Adrenal gland (tissue), 12 donors: ENCODE measurements around the gene WDR89. TPM values are rescaled to one million over a fixed set of nuclear protein-coding genes. Genes with fewer than 3 reads are reported as not detected.

Experiments
- DNase-seq, 7 donors: peaks; one replicate each; pipeline ENCODE4 v3.0.0-alpha.2; 2019 to 2020
- H3K27ac ChIP-seq, 5 donors: fragments of 200-600 bp; sonication (generic) in 4 of 5; 1 replicate in 3 of 5; 2 replicates in 2 of 5; pipeline versions ENCODE4 v1.5.1 to v1.8.0; 2016 to 2020; ENCODE audit warnings: mild to moderate bottlenecking in 1 of 5
- H3K27me3 ChIP-seq: fragments of 200-600 bp; 2 replicates; pipeline ENCODE4 v1.8.0; 2021
- H3K36me3 ChIP-seq, 2 donors: fragments of 200-600 bp; replicated peaks in 1 of 2; 1 replicate in 1 of 2; 2 replicates in 1 of 2; pipeline versions ENCODE4 v1.5.1 to v1.8.0; 2018 to 2022
- H3K4me1 ChIP-seq, 2 donors: fragments of 200-600 bp; replicated peaks in 1 of 2; 1 replicate in 1 of 2; 2 replicates in 1 of 2; pipeline versions ENCODE4 v1.5.1 to v1.8.0; 2018 to 2021
- H3K4me3 ChIP-seq, 4 donors: fragments of 200-600 bp; sonication (generic) in 3 of 4; one replicate each; pipeline ENCODE4 v1.5.1; 2016 to 2018
- H3K9me3 ChIP-seq, 3 donors: fragments of 200-600 bp; sonication (generic) in 1 of 3; replicated peaks in 1 of 3; 1 replicate in 2 of 3; 2 replicates in 1 of 3; pipeline versions ENCODE4 v1.5.1 to v1.8.0; 2016 to 2021
- POLR2A ChIP-seq, 2 donors: fragments of 450-650 bp; IDR thresholded peaks; one replicate each; pipeline ENCODE4 v1.6.1; 2017; ENCODE audit warnings: antibody characterized with exemption in 2 of 2, mild to moderate bottlenecking in 2 of 2, moderate library complexity in 1 of 2
- WGBS, 4 donors: extraction: QIAGEN DNeasy Blood & Tissue Kit in 2 of 4; methylation state at CpG; one replicate each; pipeline versions ENCODE4 v1.1.5 to v1.1.7; 2013 to 2017; 5-methylcytosine and 5-hydroxymethylcytosine counted together
- intact Hi-C, 2 donors: fragments of 100-400 bp; cut with DNase I; formaldehyde crosslinking; loops; one replicate each; pipeline versions ENCODE4 v1.14.1 to v1.15.0; 2022 to 2023
- polyA plus RNA-seq, 3 donors: library from polyadenylated mRNA; stranded (reverse); fragments of 200-250 nt in 2 of 3; fragments of 350-450 nt in 1 of 3; fragmentation: Illumina TruSeq in 1 of 3; extraction: RNeasy Lipid Tissue Mini Kit (QIAGEN cat#74804) in 1 of 3; gene quantifications; one replicate each; pipeline ENCODE4 v1.2.3, GENCODE V29; 2013 to 2014
- total RNA-seq, 9 donors: library from RNA; depleted of rRNA in 4 of 9; stranded (reverse); fragments of >200 nt in 4 of 9; fragments of 120-200 nt in 1 of 9; fragmentation: NEBNext Ultra II Directional in 1 of 9; extraction: Animal tissue kit (Norgen Biotek cat#: 25700) in 1 of 9; gene quantifications; one replicate each; pipeline versions ENCODE4 v1.1.0 to v1.2.4, GENCODE V29; 2013 to 2023
- TF ChIP-seq, protein P1 (sequence below), 6 experiments: fragments of 450-650 bp in 4 of 6; fragments of 200-600 bp in 2 of 6; sonication (generic) in 1 of 6; IDR thresholded peaks; 1 replicate in 5 of 6; 2 replicates in 1 of 6; pipeline versions ENCODE4 v1.5.1 to v1.8.0; 2016 to 2021; ENCODE audit warnings: antibody characterized with exemption in 6 of 6, mild to moderate bottlenecking in 2 of 6, moderate library complexity in 1 of 6
- donor health status: healthy with polysubstance abuse.
- donor health status: Bipolar disorder and iron deficiency.
- donor health status: DM: yes; HTN: yes; CAD: no.
- donor health status: DM: no; HTN: no; CAD: no.
- donor health status: DM: no; HTN: no; CAD: no.
- donor health status: DM: yes; HTN: yes; CAD: no.

The WDR89 gene
- total and polyA plus RNA-seq, 12 donors: 2.5 to 19.2 (median 10.7) TPM

DNA sequence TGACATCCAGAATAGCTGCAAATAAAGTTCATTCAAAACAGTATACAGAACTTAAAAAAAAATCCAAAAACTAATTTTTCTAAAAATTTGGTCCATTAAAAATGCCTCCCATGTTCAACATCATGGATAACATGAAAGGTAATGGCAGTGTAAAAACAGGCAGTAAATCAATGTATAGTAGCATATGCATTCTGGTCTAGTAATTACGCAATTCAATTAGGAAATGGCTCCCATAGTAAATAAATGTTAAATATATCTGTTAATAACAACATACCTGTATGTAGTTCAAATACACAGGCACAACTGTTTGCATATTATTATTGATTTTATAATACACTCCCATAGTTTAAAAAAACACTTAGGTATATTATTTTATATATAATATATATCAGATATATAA is 43.7 kb upstream of the WDR89 start:
- intact Hi-C loops: no loop called here
- no peak overlapping the region for H3K4me3 ChIP-seq
- TF ChIP-seq POLR2A (IDR thresholded peaks at IDR 0.05): no peak
- TF ChIP-seq, protein P1, sequence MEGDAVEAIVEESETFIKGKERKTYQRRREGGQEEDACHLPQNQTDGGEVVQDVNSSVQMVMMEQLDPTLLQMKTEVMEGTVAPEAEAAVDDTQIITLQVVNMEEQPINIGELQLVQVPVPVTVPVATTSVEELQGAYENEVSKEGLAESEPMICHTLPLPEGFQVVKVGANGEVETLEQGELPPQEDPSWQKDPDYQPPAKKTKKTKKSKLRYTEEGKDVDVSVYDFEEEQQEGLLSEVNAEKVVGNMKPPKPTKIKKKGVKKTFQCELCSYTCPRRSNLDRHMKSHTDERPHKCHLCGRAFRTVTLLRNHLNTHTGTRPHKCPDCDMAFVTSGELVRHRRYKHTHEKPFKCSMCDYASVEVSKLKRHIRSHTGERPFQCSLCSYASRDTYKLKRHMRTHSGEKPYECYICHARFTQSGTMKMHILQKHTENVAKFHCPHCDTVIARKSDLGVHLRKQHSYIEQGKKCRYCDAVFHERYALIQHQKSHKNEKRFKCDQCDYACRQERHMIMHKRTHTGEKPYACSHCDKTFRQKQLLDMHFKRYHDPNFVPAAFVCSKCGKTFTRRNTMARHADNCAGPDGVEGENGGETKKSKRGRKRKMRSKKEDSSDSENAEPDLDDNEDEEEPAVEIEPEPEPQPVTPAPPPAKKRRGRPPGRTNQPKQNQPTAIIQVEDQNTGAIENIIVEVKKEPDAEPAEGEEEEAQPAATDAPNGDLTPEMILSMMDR (IDR thresholded peaks at IDR 0.05): no peak
- WGBS, 4 donors: 92 to 100% (median 95%) methylated on average over 1 of the region's 1 CpG
- no peaks in the 10 kb centered on the region for H3K36me3 ChIP-seq
- DNase-seq: no peak
- no peak overlapping the region for H3K27ac ChIP-seq
- H3K4me1 ChIP-seq: no peaks in the 10 kb centered on the region
- no peaks in the 10 kb centered on the region for H3K9me3 ChIP-seq
- H3K27me3 ChIP-seq: no peaks in the 10 kb centered on the region

DNA sequence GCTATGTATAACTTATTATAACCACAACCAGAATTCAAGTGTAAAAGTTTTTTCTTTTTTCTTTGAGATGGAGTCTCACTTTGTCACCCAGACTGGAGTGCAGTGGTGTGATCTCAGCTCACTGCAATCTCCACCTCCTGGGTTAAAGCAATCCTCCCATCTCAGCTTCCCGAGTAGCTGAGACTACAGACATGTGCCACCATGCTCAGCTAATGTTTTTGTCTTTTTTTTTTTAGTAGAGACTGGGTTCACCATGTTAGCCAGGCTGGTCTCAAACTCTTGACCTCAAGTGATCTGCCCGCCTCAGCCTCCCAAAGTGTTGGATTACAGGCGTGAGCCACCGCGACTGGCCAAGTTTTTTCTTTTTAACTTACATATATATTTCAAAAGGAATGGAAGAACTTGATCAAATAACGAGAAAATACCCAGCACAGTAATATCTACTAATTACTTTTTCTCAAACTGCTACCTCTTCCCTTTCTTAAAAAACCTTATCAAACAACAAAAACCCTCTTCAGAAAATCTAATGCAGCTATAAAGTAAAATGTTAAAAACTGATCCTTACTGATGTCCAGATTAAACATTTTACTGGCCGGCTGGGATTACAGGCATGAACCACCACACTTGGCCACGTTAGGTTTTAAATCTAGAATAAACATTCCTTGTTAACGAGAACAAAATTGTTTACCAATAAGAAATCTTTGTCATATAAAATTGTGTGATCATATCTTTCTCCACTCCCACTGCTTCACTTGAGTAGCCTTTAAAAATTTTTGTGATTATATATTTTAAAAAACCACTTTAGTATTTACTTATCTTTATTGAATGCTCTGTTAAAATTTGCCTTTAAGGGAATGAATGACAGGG is 41.3 kb upstream of the WDR89 start:
- TF ChIP-seq, protein P1 (IDR thresholded peaks at IDR 0.05): no peak
- TF ChIP-seq POLR2A (IDR thresholded peaks at IDR 0.05): no peak
- no peak for DNase-seq
- H3K36me3 ChIP-seq: no peaks in the 10 kb centered on the region
- WGBS, 4 donors: 90 to 95% (median 92%) methylated on average over 9 of the region's 9 CpGs
- H3K4me1 ChIP-seq: no peaks in the 10 kb centered on the region
- H3K27me3 ChIP-seq: no peaks in the 10 kb centered on the region
- intact Hi-C loops: no loop called here
- H3K9me3 ChIP-seq: no peaks in the 10 kb centered on the region
- no peak overlapping the region for H3K27ac ChIP-seq
- no peak overlapping the region for H3K4me3 ChIP-seq

- no peak for DNase-seq
- Histone ChIP-seq H3K4me1 (no peaks in the 10 kb centered on the region), H3K4me3 (no peak overlapping the region), H3K27me3 (no peaks in the 10 kb centered on the region), H3K36me3 (no peaks in the 10 kb centered on the region), H3K27ac (no peak overlapping the region), H3K9me3 (no peaks in the 10 kb centered on the region)
- intact Hi-C loops: no loop called here
- TF ChIP-seq, protein P1 (IDR thresholded peaks at IDR 0.05): no peak
- TF ChIP-seq POLR2A (IDR thresholded peaks at IDR 0.05): no peak
- WGBS, 4 donors: 94 to 100% (median 100%) methylated on average over 1 of the region's 1 CpG
These were observed 36.9 kb upstream of the WDR89 start for GRCh38 chr14:63678536-63678935.

- H3K27ac ChIP-seq: no peak overlapping the region
These were observed 36.3 kb upstream of the WDR89 start for GRCh38 chr14:63677891-63678379.

More at GRCh38 chr14:63677891-63678379, 36.3 kb upstream of the WDR89 start:
- DNase-seq: no peak
- Histone ChIP-seq H3K4me1 (no peaks in the 10 kb centered on the region), H3K27me3 (no peaks in the 10 kb centered on the region), H3K36me3 (no peaks in the 10 kb centered on the region), H3K4me3 (no peak overlapping the region), H3K9me3 (no peaks in the 10 kb centered on the region)
- no peak for TF ChIP-seq POLR2A (IDR thresholded peaks at IDR 0.05)
- TF ChIP-seq, protein P1 (IDR thresholded peaks at IDR 0.05): no peak
- intact Hi-C loops: no loop called here
- 82 to 90% (median 89%) methylated on average over 3 of the region's 3 CpGs for WGBS, 4 donors
